ENCODE data around the gene KIFC3.

The KIFC3 gene

DNA sequence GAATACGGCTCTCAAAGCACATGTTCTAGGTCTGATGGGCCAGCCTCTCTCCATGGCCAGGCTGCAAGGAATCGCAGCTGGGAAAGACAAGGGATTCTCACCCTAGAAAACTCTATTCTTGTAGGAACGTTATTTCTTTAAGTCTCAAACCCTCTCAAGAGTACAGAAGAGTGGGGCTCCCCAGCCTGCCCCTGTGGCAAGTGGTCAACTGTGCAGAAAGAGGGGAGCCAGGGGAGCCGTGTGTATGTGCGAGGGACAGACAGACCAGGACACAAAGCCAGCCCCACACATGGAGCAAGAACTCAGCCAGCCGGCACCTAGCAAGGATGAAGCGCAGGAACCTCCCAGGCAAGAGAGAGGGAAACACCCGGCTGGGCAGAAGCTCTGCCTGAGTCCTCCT, 16.4 kb downstream of the KIFC3 start:
- no peak overlapping the region for H3K4me2 ChIP-seq (ENCODE audit: low read length)
- no peak overlapping the region for H3K4me3 ChIP-seq (ENCODE audit: low read length)
- no peaks in the 10 kb centered on the region for H3K9me2 ChIP-seq (replicated peaks; ENCODE audit: control insufficient read depth, low read length)
- H3F3A ChIP-seq (ENCODE audit: control insufficient read depth, insufficient read depth), result no peaks in the 10 kb centered on the region
- H4K20me1 ChIP-seq (ENCODE audit: control insufficient read depth, insufficient read depth, low read depth, low read length), result no peaks in the 10 kb centered on the region
- TF ChIP-seq, protein P1, sequence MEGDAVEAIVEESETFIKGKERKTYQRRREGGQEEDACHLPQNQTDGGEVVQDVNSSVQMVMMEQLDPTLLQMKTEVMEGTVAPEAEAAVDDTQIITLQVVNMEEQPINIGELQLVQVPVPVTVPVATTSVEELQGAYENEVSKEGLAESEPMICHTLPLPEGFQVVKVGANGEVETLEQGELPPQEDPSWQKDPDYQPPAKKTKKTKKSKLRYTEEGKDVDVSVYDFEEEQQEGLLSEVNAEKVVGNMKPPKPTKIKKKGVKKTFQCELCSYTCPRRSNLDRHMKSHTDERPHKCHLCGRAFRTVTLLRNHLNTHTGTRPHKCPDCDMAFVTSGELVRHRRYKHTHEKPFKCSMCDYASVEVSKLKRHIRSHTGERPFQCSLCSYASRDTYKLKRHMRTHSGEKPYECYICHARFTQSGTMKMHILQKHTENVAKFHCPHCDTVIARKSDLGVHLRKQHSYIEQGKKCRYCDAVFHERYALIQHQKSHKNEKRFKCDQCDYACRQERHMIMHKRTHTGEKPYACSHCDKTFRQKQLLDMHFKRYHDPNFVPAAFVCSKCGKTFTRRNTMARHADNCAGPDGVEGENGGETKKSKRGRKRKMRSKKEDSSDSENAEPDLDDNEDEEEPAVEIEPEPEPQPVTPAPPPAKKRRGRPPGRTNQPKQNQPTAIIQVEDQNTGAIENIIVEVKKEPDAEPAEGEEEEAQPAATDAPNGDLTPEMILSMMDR (IDR thresholded peaks at IDR 0.05; ENCODE audit: low read depth, low read length, poor library complexity, severe bottlenecking), result no peak
- TF ChIP-seq EZH2phosphoT487 (IDR thresholded peaks at IDR 0.05; ENCODE audit: borderline replicate concordance, low read length), result no peak
- no peaks in the 10 kb centered on the region for H3K4me1 ChIP-seq (ENCODE audit: control insufficient read depth, low read length)
- H3K27me3 ChIP-seq (ENCODE audit: control insufficient read depth, low read length), result no peaks in the 10 kb centered on the region
- H3K79me2 ChIP-seq (ENCODE audit: control insufficient read depth, low read length), result no peaks in the 10 kb centered on the region
- H3K9me3 ChIP-seq (ENCODE audit: control insufficient read depth, insufficient read depth, low read length), result no peaks in the 10 kb centered on the region
- no peaks in the 10 kb centered on the region for H3K36me3 ChIP-seq (ENCODE audit: control insufficient read depth, low read length)
- H3K27ac ChIP-seq (ENCODE audit: low read depth, low read length), result no peak overlapping the region

DNA sequence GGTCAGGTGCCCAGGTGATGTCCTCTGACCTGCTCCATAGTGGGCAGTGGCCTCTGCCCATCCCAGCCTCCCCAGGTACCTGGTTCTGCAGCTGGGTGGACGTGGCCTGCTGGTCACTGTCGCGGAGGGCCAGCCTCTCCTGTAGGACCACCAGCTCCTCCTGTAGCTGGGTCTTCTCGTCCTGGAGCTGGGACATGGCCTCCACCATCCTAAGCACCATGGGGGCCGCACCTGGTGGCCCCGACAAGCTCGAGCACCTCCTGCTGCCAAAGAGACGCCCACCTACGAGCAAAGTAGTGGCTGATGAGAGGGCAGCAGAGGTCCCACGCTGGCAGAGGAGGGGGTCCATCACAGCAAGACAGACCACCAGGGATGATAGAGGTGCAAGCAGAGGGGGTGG, 16.9 kb downstream of the KIFC3 start:
- Histone ChIP-seq H3K27me3 (ENCODE audit: control insufficient read depth, low read length) (no peaks in the 10 kb centered on the region), H4K20me1 (ENCODE audit: control insufficient read depth, insufficient read depth, low read depth, low read length) (no peaks in the 10 kb centered on the region), H3K9me2 (replicated peaks; ENCODE audit: control insufficient read depth, low read length) (no peaks in the 10 kb centered on the region), H3K9me3 (ENCODE audit: control insufficient read depth, insufficient read depth, low read length) (no peaks in the 10 kb centered on the region), H3K4me2 (ENCODE audit: low read length) (no peak overlapping the region), H3K4me3 (ENCODE audit: low read length) (no peak overlapping the region), H3K36me3 (ENCODE audit: control insufficient read depth, low read length) (no peaks in the 10 kb centered on the region), H3K4me1 (ENCODE audit: control insufficient read depth, low read length) (no peaks in the 10 kb centered on the region), H3F3A (ENCODE audit: control insufficient read depth, insufficient read depth) (no peaks in the 10 kb centered on the region), H3K27ac (ENCODE audit: low read depth, low read length) (no peak overlapping the region), H3K79me2 (ENCODE audit: control insufficient read depth, low read length) (no peaks in the 10 kb centered on the region)
- TF ChIP-seq, protein P1 (IDR thresholded peaks at IDR 0.05; ENCODE audit: low read depth, low read length, poor library complexity, severe bottlenecking), result no peak
- no peak for TF ChIP-seq EZH2phosphoT487 (IDR thresholded peaks at IDR 0.05; ENCODE audit: borderline replicate concordance, low read length)

DNA sequence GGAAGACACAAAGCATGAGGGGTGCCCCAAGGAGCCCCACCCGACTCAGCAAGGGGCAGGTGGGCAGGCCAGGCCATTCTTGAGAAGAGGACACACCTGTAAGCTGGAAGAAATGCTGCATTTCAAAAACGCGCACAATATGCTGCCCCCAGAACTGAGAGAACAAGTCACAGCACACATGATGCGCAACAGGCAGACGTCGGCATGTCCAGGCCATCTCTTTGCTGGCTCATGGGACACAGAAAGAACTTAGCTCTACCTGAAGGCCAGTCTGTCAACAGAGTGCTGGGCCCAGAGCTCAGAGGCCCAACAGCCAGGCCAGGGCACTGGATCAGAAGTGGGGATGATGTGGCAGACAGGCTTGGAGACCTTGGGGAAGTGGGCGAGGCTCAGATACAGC, 18.0 kb downstream of the KIFC3 start:
- no peak overlapping the region for H3K27ac ChIP-seq (ENCODE audit: low read depth, low read length)
- H3K9me2 ChIP-seq (replicated peaks; ENCODE audit: control insufficient read depth, low read length), result no peaks in the 10 kb centered on the region
- no peaks in the 10 kb centered on the region for H4K20me1 ChIP-seq (ENCODE audit: control insufficient read depth, insufficient read depth, low read depth, low read length)
- no peaks in the 10 kb centered on the region for H3K9me3 ChIP-seq (ENCODE audit: control insufficient read depth, insufficient read depth, low read length)
- H3K4me1 ChIP-seq (ENCODE audit: control insufficient read depth, low read length), result no peaks in the 10 kb centered on the region
- H3K27me3 ChIP-seq (ENCODE audit: control insufficient read depth, low read length), result no peaks in the 10 kb centered on the region
- H3K4me3 ChIP-seq (ENCODE audit: low read length), result no peak overlapping the region
- no peaks in the 10 kb centered on the region for H3F3A ChIP-seq (ENCODE audit: control insufficient read depth, insufficient read depth)
- TF ChIP-seq EZH2phosphoT487 (IDR thresholded peaks at IDR 0.05; ENCODE audit: borderline replicate concordance, low read length), result no peak
- TF ChIP-seq, protein P1 (IDR thresholded peaks at IDR 0.05; ENCODE audit: low read depth, low read length, poor library complexity, severe bottlenecking), result no peak
- no peak overlapping the region for H3K4me2 ChIP-seq (ENCODE audit: low read length)
- H3K79me2 ChIP-seq (ENCODE audit: control insufficient read depth, low read length), result no peaks in the 10 kb centered on the region
- no peaks in the 10 kb centered on the region for H3K36me3 ChIP-seq (ENCODE audit: control insufficient read depth, low read length)

DNA sequence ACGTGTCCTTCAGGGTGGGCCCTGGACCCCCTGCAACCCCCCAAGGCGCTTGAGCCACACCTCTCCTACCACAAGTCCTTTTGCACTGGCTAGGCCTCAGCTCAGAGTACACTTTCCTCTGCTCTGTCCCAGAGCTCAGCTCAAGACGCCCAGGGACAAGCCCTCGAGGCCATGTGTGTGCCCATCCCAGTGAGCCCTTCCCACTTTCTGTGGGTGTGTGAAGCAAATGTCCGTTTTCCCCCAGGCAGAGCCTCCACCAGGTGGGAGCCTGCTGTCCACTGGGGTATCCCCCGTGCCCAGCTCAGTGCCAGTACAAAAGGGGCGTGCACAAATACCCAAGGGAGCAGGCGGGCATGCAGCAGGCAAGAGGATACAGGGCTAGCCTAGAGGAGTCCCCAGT, 18.4 kb downstream of the KIFC3 start:
- H4K20me1 ChIP-seq (ENCODE audit: control insufficient read depth, insufficient read depth, low read depth, low read length), result no peaks in the 10 kb centered on the region
- no peaks in the 10 kb centered on the region for H3K79me2 ChIP-seq (ENCODE audit: control insufficient read depth, low read length)
- no peak overlapping the region for H3K4me3 ChIP-seq (ENCODE audit: low read length)
- H3F3A ChIP-seq (ENCODE audit: control insufficient read depth, insufficient read depth), result no peaks in the 10 kb centered on the region
- no peaks in the 10 kb centered on the region for H3K27me3 ChIP-seq (ENCODE audit: control insufficient read depth, low read length)
- H3K27ac ChIP-seq (ENCODE audit: low read depth, low read length), result no peak overlapping the region
- H3K4me1 ChIP-seq (ENCODE audit: control insufficient read depth, low read length), result no peaks in the 10 kb centered on the region
- no peaks in the 10 kb centered on the region for H3K9me2 ChIP-seq (replicated peaks; ENCODE audit: control insufficient read depth, low read length)
- H3K36me3 ChIP-seq (ENCODE audit: control insufficient read depth, low read length), result no peaks in the 10 kb centered on the region
- H3K9me3 ChIP-seq (ENCODE audit: control insufficient read depth, insufficient read depth, low read length), result no peaks in the 10 kb centered on the region
- H3K4me2 ChIP-seq (ENCODE audit: low read length), result no peak overlapping the region
- TF ChIP-seq EZH2phosphoT487 (IDR thresholded peaks at IDR 0.05; ENCODE audit: borderline replicate concordance, low read length), result no peak
- TF ChIP-seq, protein P1 (IDR thresholded peaks at IDR 0.05; ENCODE audit: low read depth, low read length, poor library complexity, severe bottlenecking), result no peak

All from DOHH2 (cell line).